ENCODE data around the gene ATF6. TPM values are rescaled to one million over a fixed set of nuclear protein-coding genes. Genes with fewer than 3 reads are reported as not detected.

Gene ATF6
- total RNA-seq, 1 donor from 2014 or later = 21.1 TPM

DNA sequence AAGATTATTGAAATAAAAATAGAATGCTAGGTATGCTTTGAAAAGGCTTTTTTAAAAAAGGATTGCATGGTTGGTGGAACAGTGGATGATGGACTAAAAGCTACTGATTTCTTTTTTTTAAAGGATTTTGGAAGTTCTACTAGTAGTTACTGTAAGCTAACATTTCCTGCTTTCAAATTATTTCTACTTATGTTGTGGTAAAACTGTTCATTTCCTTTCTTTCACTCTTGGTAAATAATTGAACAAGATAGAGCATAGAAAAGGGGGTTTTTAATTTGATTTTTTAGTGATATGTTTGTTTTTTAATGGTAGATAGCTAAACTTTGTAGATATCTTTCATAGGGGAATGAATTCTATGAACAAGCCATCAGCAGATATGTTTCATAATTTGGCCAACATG lies 153.1 kb downstream of the ATF6 start:
- TF ChIP-seq, protein P1, sequence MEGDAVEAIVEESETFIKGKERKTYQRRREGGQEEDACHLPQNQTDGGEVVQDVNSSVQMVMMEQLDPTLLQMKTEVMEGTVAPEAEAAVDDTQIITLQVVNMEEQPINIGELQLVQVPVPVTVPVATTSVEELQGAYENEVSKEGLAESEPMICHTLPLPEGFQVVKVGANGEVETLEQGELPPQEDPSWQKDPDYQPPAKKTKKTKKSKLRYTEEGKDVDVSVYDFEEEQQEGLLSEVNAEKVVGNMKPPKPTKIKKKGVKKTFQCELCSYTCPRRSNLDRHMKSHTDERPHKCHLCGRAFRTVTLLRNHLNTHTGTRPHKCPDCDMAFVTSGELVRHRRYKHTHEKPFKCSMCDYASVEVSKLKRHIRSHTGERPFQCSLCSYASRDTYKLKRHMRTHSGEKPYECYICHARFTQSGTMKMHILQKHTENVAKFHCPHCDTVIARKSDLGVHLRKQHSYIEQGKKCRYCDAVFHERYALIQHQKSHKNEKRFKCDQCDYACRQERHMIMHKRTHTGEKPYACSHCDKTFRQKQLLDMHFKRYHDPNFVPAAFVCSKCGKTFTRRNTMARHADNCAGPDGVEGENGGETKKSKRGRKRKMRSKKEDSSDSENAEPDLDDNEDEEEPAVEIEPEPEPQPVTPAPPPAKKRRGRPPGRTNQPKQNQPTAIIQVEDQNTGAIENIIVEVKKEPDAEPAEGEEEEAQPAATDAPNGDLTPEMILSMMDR (IDR thresholded peaks at IDR 0.05) = no peak
- TF ChIP-seq POLR2AphosphoS5 (IDR thresholded peaks at IDR 0.05; ENCODE audit: insufficient read depth in 1 of 2, low read depth in 1 of 2) (no peak), POLR2A (IDR thresholded peaks at IDR 0.05) (no peak)
- intact Hi-C loops (cut with DNase I) = no loop called here
- Histone ChIP-seq H3K27ac (no peak overlapping the region), H3K4me3 (no peak overlapping the region), H3K36me3 (peaks cover 0 to 3% of the 10 kb centered on the region in 2 donors), H3K4me1 (no peaks in the 10 kb centered on the region), H3K9me3 (no peaks in the 10 kb centered on the region), H3K27me3 (no peaks in the 10 kb centered on the region)
- no peak for DNase-seq (ENCODE audit: extremely low spot score in 2 of 2)

- Histone ChIP-seq H3K9me3 (no peaks in the 10 kb centered on the region), H3K4me3 (no peak overlapping the region), H3K27ac (no peak overlapping the region), H3K4me1 (no peaks in the 10 kb centered on the region), H3K27me3 (no peaks in the 10 kb centered on the region), H3K36me3 (no peaks in the 10 kb centered on the region)
- TF ChIP-seq POLR2AphosphoS5 (IDR thresholded peaks at IDR 0.05; ENCODE audit: insufficient read depth in 1 of 2, low read depth in 1 of 2) = no peak
- TF ChIP-seq, protein P1 (IDR thresholded peaks at IDR 0.05) = no peak
- no peak for TF ChIP-seq POLR2A (IDR thresholded peaks at IDR 0.05)
- DNase-seq (ENCODE audit: extremely low spot score in 2 of 2) = no peak
- intact Hi-C loops (cut with DNase I) = no loop called here
Measured at GRCh38 chr1:161921491-161921890, 155.4 kb downstream of the ATF6 start.

DNA sequence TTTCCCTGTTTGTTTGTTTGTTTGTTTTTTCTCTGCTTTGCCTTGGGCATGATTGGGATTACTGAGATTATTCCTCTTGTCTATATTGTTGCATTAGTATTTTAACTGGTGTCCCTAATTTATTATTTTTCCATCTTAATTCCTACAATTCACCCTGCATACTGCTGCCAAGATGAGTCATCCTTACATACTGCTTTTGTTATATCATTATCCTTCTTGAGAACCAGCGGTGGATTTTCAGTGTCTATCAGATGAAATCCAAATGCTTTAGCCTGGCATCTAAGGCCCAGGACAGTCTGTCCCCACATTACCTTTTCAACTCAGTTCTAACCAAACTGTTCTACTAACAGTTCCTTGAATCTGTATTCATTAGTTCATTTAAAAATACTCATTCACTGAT lies 155.9 kb downstream of the ATF6 start:
- Histone ChIP-seq H3K9me3 (no peaks in the 10 kb centered on the region), H3K36me3 (no peaks in the 10 kb centered on the region), H3K27ac (no peak overlapping the region), H3K4me3 (no peak overlapping the region), H3K27me3 (no peaks in the 10 kb centered on the region), H3K4me1 (no peaks in the 10 kb centered on the region)
- intact Hi-C loops (cut with DNase I) = no loop called here
- no peak for DNase-seq (ENCODE audit: extremely low spot score in 2 of 2)
- TF ChIP-seq, protein P1 (IDR thresholded peaks at IDR 0.05) = no peak
- TF ChIP-seq POLR2A (IDR thresholded peaks at IDR 0.05) (no peak), POLR2AphosphoS5 (IDR thresholded peaks at IDR 0.05; ENCODE audit: insufficient read depth in 1 of 2, low read depth in 1 of 2) (no peak)

- TF ChIP-seq POLR2AphosphoS5 (IDR thresholded peaks at IDR 0.05; ENCODE audit: insufficient read depth in 1 of 2, low read depth in 1 of 2) = no peak
- TF ChIP-seq, protein P1 (IDR thresholded peaks at IDR 0.05) = no peak
- TF ChIP-seq POLR2A (IDR thresholded peaks at IDR 0.05) = no peak
- intact Hi-C loops (cut with DNase I) = no loop called here
- Histone ChIP-seq H3K4me3 (no peak overlapping the region), H3K9me3 (no peaks in the 10 kb centered on the region), H3K4me1 (peaks cover 6% of the 10 kb centered on the region), H3K27ac (no peak overlapping the region), H3K36me3 (no peaks in the 10 kb centered on the region), H3K27me3 (no peaks in the 10 kb centered on the region)
- no peak for DNase-seq (ENCODE audit: extremely low spot score in 2 of 2)
Measured at GRCh38 chr1:161928056-161928455, 161.9 kb downstream of the ATF6 start.

GRCh38 chr1:161929137-161929536 lies 163.0 kb downstream of the ATF6 start:
- no peak overlapping the region for H3K4me3 ChIP-seq
- intact Hi-C loops (cut with DNase I) = no loop called here
- no peaks in the 10 kb centered on the region for H3K36me3 ChIP-seq
- H3K27ac ChIP-seq = no peak overlapping the region
- peaks cover 6% of the 10 kb centered on the region for H3K4me1 ChIP-seq
- no peak for DNase-seq (ENCODE audit: extremely low spot score in 2 of 2)
- TF ChIP-seq POLR2A (IDR thresholded peaks at IDR 0.05) (no peak), POLR2AphosphoS5 (IDR thresholded peaks at IDR 0.05; ENCODE audit: insufficient read depth in 1 of 2, low read depth in 1 of 2) (no peak)
- TF ChIP-seq, protein P1 (IDR thresholded peaks at IDR 0.05) = no peak
- no peaks in the 10 kb centered on the region for H3K9me3 ChIP-seq
- no peaks in the 10 kb centered on the region for H3K27me3 ChIP-seq
